Mucosa of rectum (tissue), 2 donors: ENCODE data around the gene COL25A1.
"Not testable (repeated sequence)": the region's sequence is repeated elsewhere in the genome, so short reads cannot be mapped to it uniquely, and the experiment has no call there.

Experiments
- H3K27ac ChIP-seq, 2 donors: one replicate each; pipeline ENCODE4 v1.7.0; 2013; ENCODE audit warnings: inconsistent platforms in 2 of 2, low read depth in 2 of 2, low read length in 2 of 2
- H3K27me3 ChIP-seq, 2 donors: one replicate each; pipeline ENCODE4 v1.7.0; 2013; ENCODE audit warnings: low read length in 2 of 2; ENCODE audit not compliant: control insufficient read depth in 2 of 2, insufficient read depth in 2 of 2
- H3K36me3 ChIP-seq, 2 donors: one replicate each; pipeline ENCODE4 v1.7.0; 2013; ENCODE audit warnings: low read length in 2 of 2; ENCODE audit not compliant: control insufficient read depth in 2 of 2, insufficient read depth in 2 of 2
- H3K4me1 ChIP-seq, 2 donors: one replicate each; pipeline ENCODE4 v1.7.0; 2013; ENCODE audit warnings: low read length in 2 of 2, mild to moderate bottlenecking in 1 of 2; ENCODE audit not compliant: control insufficient read depth in 2 of 2, insufficient read depth in 2 of 2
- H3K4me3 ChIP-seq, 2 donors: one replicate each; pipeline ENCODE4 v1.7.0; 2013; ENCODE audit warnings: low read length in 2 of 2
- H3K9ac ChIP-seq, 2 donors: one replicate each; pipeline ENCODE4 v1.7.0; 2013; ENCODE audit warnings: low read length in 2 of 2, low read depth in 1 of 2, mild to moderate bottlenecking in 1 of 2
- H3K9me3 ChIP-seq, 2 donors: one replicate each; pipeline ENCODE4 v1.7.0; 2013; ENCODE audit warnings: low read length in 2 of 2; ENCODE audit not compliant: control insufficient read depth in 2 of 2
- donor health status: healthy.
- donor health status: Normal muscosa, but diverticular disease.

COL25A1 gene

DNA sequence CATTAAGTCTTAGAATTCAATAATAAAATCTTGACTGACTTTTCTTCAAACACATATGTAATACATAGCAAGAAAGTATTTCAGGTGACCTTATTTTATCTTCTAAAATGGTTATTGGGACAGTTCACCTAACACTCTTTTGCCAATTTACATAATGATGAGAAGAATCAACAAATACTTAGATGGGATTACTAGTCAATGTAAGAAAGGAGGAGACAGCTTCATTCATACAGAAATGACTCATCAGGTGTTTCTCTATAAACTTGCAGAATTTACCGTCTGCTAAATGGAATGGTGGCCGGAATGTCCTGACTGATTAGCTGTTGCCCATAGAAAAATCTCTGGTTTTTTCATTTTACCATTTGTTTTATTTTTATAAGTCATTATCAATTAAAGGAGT is 424.6 kb downstream of the COL25A1 start:
- H3K4me3 ChIP-seq, result no peak overlapping the region
- H3K27ac ChIP-seq, result no peak overlapping the region
- H3K9ac ChIP-seq, result no peak overlapping the region
- no peaks in the 10 kb centered on the region for H3K27me3 ChIP-seq
- no peaks in the 10 kb centered on the region for H3K9me3 ChIP-seq
- no peaks in the 10 kb centered on the region for H3K36me3 ChIP-seq
- no peaks in the 10 kb centered on the region for H3K4me1 ChIP-seq

DNA sequence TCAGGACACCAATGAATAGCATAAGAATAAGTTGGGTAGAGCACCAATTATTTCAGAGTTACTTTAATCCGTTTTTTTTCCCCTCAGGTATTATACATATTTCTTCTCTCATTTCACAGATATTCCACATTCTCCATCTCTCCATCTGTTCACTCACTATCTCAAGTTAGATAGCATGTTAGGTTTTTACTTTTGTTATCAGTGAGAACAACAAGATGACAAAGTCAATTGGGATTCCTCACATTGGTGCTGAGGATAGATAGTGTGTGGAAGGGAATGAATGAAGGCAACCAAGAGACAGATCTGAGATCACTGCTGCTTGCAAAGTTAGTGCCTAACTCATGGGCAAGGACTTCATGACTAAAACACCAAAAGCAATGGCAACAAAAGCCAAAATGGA is 427.7 kb downstream of the COL25A1 start:
- Histone ChIP-seq H3K4me3 (no peak overlapping the region), H3K27ac (no peak overlapping the region), H3K27me3 (no peaks in the 10 kb centered on the region), H3K9ac (no peak overlapping the region), H3K4me1 (no peaks in the 10 kb centered on the region), H3K9me3 (no peaks in the 10 kb centered on the region), H3K36me3 (no peaks in the 10 kb centered on the region)

DNA sequence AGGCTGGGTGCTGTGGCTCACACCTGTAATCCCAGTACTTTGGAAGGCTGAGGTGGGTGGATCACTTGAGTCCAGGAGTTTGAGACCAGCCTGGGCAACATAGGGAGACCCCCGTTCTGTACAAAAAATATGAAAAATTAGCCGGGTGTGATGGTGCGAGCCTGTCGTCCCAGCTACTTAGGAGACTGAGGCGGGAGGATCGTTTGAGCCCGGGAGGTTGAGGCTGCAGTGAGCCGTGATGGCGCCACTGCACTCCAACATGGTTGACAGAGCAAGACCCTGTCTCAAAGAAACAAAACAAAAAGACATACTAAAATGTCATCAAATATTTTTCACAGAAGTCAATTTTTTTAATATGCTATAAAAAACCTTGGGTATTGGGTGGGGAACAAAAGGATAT is 432.5 kb downstream of the COL25A1 start:
- not testable (repeated sequence) for H3K4me1 ChIP-seq, H3K27me3 ChIP-seq, H3K36me3 ChIP-seq, H3K9me3 ChIP-seq, H3K27ac ChIP-seq, H3K9ac ChIP-seq, H3K4me3 ChIP-seq

DNA sequence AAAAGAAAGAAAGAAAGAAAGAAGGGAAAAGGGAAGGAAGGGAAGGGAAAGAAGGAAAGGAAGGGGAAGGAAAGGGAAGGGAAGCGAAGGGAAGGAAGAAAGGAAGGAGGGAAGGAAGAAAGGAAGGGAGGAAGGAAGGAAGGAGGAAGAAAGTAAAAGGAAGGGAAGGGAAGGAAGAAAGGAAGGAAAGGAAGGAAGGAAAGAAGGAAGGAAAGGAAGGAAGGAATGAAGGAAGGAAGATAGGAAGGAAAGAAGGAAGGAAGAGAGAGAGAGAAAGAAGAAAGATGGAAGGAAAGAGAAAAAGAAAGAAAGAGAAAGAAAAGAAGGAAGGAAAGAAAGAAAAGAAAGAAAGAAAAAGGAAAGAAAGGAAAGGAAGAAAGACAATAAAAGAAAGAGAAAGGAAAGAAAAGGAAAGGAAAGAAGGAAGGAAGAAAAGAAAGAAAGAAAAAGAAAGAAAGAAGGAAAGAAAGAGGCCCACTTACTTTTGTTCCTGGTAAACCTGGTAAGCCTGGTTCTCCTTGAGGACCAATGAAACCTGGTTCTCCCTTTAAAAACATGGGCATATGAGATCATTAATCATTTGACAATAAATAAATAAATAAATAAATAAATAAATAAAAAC is 433.7 kb downstream of the COL25A1 start:
- H3K9me3 ChIP-seq, result no peaks in the 10 kb centered on the region
- no peak overlapping the region for H3K27ac ChIP-seq
- no peaks in the 10 kb centered on the region for H3K4me1 ChIP-seq
- peaks cover 0 to 1% of the 10 kb centered on the region in 2 donors for H3K27me3 ChIP-seq
- H3K36me3 ChIP-seq, result no peaks in the 10 kb centered on the region
- no peak overlapping the region for H3K9ac ChIP-seq
- H3K4me3 ChIP-seq, result no peak overlapping the region

DNA sequence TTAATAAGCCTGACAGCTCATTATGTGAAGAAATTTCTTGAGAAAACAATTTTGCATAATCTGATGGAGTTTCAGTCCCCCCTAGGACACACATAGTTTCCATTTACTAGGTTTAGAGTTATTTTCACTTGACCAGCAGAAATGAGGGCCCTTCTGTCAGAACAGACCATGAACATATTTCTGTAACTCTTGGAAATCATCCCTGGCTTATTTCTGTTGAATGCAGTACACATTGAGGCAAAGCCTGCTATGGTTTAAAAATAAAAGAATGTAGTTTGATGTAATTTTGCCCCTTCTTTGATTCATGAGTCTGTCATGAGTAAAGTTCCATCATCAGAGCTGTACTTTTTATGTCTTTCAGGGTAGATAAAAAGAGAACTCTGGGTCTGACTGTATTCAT is 435.0 kb downstream of the COL25A1 start:
- Histone ChIP-seq H3K4me1 (no peaks in the 10 kb centered on the region), H3K9me3 (no peaks in the 10 kb centered on the region), H3K9ac (no peak overlapping the region), H3K27me3 (peaks cover 0 to 1% of the 10 kb centered on the region in 2 donors), H3K4me3 (no peak overlapping the region), H3K36me3 (no peaks in the 10 kb centered on the region), H3K27ac (no peak overlapping the region)

DNA sequence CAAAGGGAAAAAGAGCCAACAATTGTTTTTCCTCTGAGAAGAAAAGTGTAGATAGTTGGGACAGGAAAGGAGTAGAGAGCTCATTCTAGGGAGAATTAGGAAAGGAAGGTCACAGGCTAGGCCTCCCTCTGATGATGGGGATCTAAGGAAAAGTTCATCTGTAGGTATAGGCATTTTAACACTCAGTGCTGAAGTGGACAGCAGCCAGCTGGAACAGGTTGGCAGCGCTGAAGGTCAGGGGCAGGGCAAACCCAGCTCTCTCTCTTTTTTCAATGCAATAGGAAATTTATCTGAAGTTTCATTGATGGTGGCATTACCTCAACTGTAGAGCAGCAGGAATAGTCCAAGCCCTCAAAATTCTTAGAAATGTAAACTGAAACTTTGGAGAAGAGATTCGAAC is 441.1 kb downstream of the COL25A1 start:
- Histone ChIP-seq H3K27me3 (no peaks in the 10 kb centered on the region), H3K36me3 (no peaks in the 10 kb centered on the region), H3K27ac (no peak overlapping the region), H3K4me3 (no peak overlapping the region), H3K4me1 (no peaks in the 10 kb centered on the region), H3K9ac (no peak overlapping the region), H3K9me3 (no peaks in the 10 kb centered on the region)

DNA sequence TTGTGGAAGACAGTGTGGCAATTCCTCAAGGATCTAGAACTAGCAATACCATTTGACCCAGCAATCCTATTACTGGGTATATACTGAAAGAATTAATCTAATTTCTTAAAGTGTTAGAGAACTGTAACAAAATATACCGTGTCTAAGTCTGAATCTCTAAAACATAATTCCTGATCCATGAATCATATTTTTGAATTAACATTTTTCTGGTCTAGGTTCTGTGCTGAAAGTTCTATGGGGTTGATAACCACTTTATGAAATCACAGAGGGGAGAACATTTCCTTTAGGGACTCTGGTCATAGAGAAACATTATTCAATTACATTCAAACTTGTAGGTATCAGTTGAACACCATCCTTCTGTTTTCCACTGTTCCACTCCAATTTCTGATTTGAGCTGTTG is 447.7 kb downstream of the COL25A1 start:
- Histone ChIP-seq H3K4me1 (no peaks in the 10 kb centered on the region), H3K4me3 (no peak overlapping the region), H3K27me3 (no peaks in the 10 kb centered on the region), H3K9me3 (no peaks in the 10 kb centered on the region), H3K9ac (no peak overlapping the region), H3K27ac (no peak overlapping the region), H3K36me3 (no peaks in the 10 kb centered on the region)

DNA sequence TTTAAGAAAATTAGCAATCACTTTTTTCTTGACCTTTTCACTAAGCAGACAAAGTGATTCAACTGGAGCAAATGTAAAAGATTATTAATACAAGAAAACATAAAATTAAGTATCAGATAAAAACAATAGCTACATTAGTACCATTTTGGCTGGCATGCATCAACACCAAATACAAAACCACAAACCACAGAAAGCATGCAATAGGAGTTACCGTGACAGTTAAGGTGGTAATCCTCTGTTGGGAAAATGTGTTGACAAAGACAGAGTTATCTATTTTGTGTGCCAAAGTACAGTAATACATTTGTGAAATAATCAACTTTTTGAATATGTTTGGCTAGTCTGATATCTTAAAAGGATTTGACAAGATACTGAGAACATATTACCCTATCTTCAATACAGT is 449.8 kb downstream of the COL25A1 start:
- Histone ChIP-seq H3K4me1 (no peaks in the 10 kb centered on the region), H3K27ac (no peak overlapping the region), H3K36me3 (no peaks in the 10 kb centered on the region), H3K27me3 (no peaks in the 10 kb centered on the region), H3K9ac (no peak overlapping the region), H3K9me3 (no peaks in the 10 kb centered on the region), H3K4me3 (no peak overlapping the region)

DNA sequence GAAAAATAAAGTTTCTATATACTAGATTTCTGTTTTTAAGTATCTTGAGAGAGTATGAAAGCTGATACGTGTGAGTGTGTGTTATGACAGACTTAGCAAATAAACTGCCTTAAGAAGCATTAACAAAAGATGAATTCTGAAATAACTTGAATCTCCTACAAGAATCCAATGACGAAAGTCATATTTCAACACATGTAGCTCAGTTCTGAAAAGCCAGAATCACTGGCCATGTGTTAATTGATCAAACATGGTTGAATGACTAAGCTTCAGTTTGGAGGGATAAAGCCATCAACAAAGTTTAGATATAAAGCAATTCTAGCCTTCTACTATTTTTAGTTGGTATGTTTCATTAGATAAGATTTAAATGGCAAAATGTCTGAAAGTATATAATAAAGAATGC is 451.1 kb downstream of the COL25A1 start:
- no peak overlapping the region for H3K9ac ChIP-seq
- no peak overlapping the region for H3K4me3 ChIP-seq
- no peaks in the 10 kb centered on the region for H3K4me1 ChIP-seq
- no peak overlapping the region for H3K27ac ChIP-seq
- no peaks in the 10 kb centered on the region for H3K27me3 ChIP-seq
- no peaks in the 10 kb centered on the region for H3K36me3 ChIP-seq
- H3K9me3 ChIP-seq, result no peaks in the 10 kb centered on the region

DNA sequence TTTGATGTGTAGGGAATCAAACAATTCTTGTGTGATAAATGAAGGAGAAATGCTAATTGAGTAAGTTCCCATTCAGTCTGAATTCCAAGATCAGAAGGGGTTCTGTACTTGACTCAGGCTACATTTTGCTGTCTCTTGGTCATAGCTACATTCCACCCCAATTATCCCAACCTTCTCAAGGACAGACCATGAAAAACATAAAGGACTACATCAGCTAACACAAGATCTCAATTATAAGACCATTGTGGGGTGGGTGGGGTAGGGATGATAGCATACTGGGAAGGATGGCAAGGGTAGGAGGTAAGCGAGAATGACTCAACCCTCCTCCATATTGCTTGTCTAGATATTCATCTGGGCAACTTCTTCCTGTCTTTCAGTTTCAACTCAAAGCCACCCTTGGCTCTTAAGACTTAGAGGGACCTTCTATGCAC is 452.2 kb downstream of the COL25A1 start:
- no peak overlapping the region for H3K9ac ChIP-seq
- no peak overlapping the region for H3K27ac ChIP-seq
- no peaks in the 10 kb centered on the region for H3K36me3 ChIP-seq
- no peaks in the 10 kb centered on the region for H3K27me3 ChIP-seq
- no peaks in the 10 kb centered on the region for H3K4me1 ChIP-seq
- H3K9me3 ChIP-seq, result no peaks in the 10 kb centered on the region
- H3K4me3 ChIP-seq, result no peak overlapping the region
